Measurements from ENCODE around the gene MOK. TPM values are rescaled to one million over a fixed set of nuclear protein-coding genes. Genes with fewer than 3 reads are reported as not detected.

Gene MOK
- total RNA-seq, 4 donors from 2014 or later: 3.0 to 16.0 (median 11.1) TPM

- in situ Hi-C loops (cut with MboI; ENCODE audit: low pct_ligation_motif_present in 1 of 4, low pct_unique_long_range_greater_than_20kb in 1 of 4, low sequenced_read_pairs in 3 of 4): no loop called here
- no peak for TF ChIP-seq POLR2AphosphoS5 (IDR thresholded peaks at IDR 0.05)
- TF ChIP-seq EP300 (IDR thresholded peaks at IDR 0.05; ENCODE audit: low read depth): no peak
- no peak for TF ChIP-seq POLR2A (IDR thresholded peaks at IDR 0.05)
- no peak for TF ChIP-seq CTCF (IDR thresholded peaks at IDR 0.05)
Observed at GRCh38 chr14:102250636-102251035, 54.3 kb downstream of the MOK start.

DNA sequence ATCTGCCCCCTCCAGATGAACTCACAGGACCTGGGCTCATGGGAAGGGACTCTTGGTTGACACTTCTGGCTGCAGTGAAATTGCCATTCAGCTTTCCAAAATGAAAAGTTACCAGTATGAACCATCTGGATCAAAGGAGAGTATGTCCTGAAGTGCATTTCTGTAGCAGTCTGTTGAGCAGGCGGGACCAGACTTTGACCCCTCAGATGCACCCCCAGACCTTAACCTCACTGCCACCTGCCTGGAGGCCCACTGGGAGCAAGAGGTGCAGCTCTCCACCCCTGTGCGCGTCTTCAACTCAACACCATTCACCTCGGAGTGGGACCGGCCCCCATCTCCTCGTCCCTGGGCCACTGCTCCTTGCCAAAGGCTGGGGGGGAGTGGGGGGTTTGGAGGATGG, 55.0 kb downstream of the MOK start:
- Histone ChIP-seq H3K36me3 (no peaks in the 10 kb centered on the region), H3K4me3 (no peak overlapping the region), H3K4me1 (no peaks in the 10 kb centered on the region), H3K27me3 (no peaks in the 10 kb centered on the region), H3K9me3 (no peaks in the 10 kb centered on the region), H3K27ac (no peak overlapping the region)
- intact Hi-C loops (cut with DNase I; ENCODE audit: low total_unique reads): no loop called here
- 95% methylated on average over 6 of the region's 6 CpGs; no CpG with 5 or more reads in 1 of the 2 donors for WGBS, 2 donors (ENCODE audit: low coverage in 1 of 2)
- in situ Hi-C loops (cut with MboI; ENCODE audit: low pct_ligation_motif_present in 1 of 4, low pct_unique_long_range_greater_than_20kb in 1 of 4, low sequenced_read_pairs in 3 of 4): no loop called here
- DNase-seq: no peak
- no peak for TF ChIP-seq EP300 (IDR thresholded peaks at IDR 0.05; ENCODE audit: low read depth)
- TF ChIP-seq POLR2A (IDR thresholded peaks at IDR 0.05): no peak
- no peak for TF ChIP-seq POLR2AphosphoS5 (IDR thresholded peaks at IDR 0.05)
- TF ChIP-seq CTCF (IDR thresholded peaks at IDR 0.05): no peak

More at GRCh38 chr14:102250636-102251035, 54.3 kb downstream of the MOK start:
- H3K27ac ChIP-seq: no peak overlapping the region
- H3K4me1 ChIP-seq: no peaks in the 10 kb centered on the region
- no peaks in the 10 kb centered on the region for H3K36me3 ChIP-seq
- DNase-seq: no peak
- intact Hi-C loops (cut with DNase I; ENCODE audit: low total_unique reads): no loop called here
- H3K27me3 ChIP-seq: no peaks in the 10 kb centered on the region
- WGBS, 2 donors (ENCODE audit: low coverage in 1 of 2): 96 to 100% methylated on average over 4 to 15 of the region's 15 CpGs
- H3K9me3 ChIP-seq: no peaks in the 10 kb centered on the region
- H3K4me3 ChIP-seq: no peak overlapping the region

DNA sequence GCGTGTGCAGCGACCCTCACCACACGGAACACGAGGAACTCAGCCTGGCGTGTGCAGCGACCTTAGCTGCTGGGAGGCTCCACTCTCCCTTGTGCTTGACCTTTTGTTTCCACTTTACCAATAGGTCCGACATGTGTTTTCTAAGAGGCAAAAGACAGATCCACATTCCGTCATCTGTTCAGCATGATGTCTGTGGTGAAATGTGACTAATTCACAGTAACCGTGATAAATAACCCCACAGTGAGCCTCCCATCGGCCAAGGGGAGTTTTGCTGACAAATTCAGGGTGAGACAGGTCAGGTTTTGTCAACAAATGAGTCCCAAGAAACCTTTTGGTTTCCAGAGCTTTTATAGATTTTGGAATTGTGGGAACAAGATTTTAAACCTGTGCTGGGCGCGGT, 55.9 kb downstream of the MOK start:
- H3K36me3 ChIP-seq: no peaks in the 10 kb centered on the region
- H3K4me3 ChIP-seq: no peak overlapping the region
- TF ChIP-seq POLR2AphosphoS5 (IDR thresholded peaks at IDR 0.05) (no peak), CTCF (IDR thresholded peaks at IDR 0.05) (no peak), EP300 (IDR thresholded peaks at IDR 0.05; ENCODE audit: low read depth) (no peak), POLR2A (IDR thresholded peaks at IDR 0.05) (no peak)
- DNase-seq: no peak
- no peaks in the 10 kb centered on the region for H3K4me1 ChIP-seq
- intact Hi-C loops (cut with DNase I; ENCODE audit: low total_unique reads): no loop called here
- no peak overlapping the region for H3K27ac ChIP-seq
- in situ Hi-C loops (cut with MboI; ENCODE audit: low pct_ligation_motif_present in 1 of 4, low pct_unique_long_range_greater_than_20kb in 1 of 4, low sequenced_read_pairs in 3 of 4): no loop called here
- H3K9me3 ChIP-seq: no peaks in the 10 kb centered on the region
- WGBS, 2 donors (ENCODE audit: low coverage in 1 of 2): 90 to 92% methylated on average over 8 to 12 of the region's 12 CpGs
- H3K27me3 ChIP-seq: no peaks in the 10 kb centered on the region

DNA sequence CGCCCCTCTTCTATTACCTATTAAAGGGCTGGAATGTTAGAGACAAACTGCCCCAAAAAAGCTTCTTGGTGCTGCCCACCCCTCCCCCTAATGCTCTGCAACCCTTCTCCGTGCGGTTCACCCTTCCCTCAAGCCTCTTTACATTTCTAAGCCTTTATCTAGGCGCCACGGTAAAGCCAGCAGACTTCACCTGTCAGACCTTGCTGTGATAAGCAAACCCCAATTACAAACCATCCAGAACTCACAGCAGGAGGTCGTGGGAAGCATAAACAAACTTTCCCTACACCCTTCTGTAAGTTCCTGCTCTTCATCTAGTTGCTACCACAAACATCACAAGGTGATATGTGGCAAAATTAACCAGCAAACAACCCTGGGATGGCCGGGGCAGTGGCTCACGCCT, 56.8 kb downstream of the MOK start:
- intact Hi-C loops (cut with DNase I; ENCODE audit: low total_unique reads): no loop called here
- 83% methylated on average over 6 to 8 of the region's 8 CpGs for WGBS, 2 donors (ENCODE audit: low coverage in 1 of 2)

More for the DNA sequence above, 56.8 kb downstream of the MOK start:
- H3K36me3 ChIP-seq: no peaks in the 10 kb centered on the region
- no peak for DNase-seq
- no peaks in the 10 kb centered on the region for H3K27me3 ChIP-seq
- TF ChIP-seq POLR2AphosphoS5 (IDR thresholded peaks at IDR 0.05) (no peak), EP300 (IDR thresholded peaks at IDR 0.05; ENCODE audit: low read depth) (no peak), POLR2A (IDR thresholded peaks at IDR 0.05) (no peak), CTCF (IDR thresholded peaks at IDR 0.05) (no peak)
- no peaks in the 10 kb centered on the region for H3K4me1 ChIP-seq
- no peak overlapping the region for H3K27ac ChIP-seq
- no peak overlapping the region for H3K4me3 ChIP-seq
- in situ Hi-C loops (cut with MboI; ENCODE audit: low pct_ligation_motif_present in 1 of 4, low pct_unique_long_range_greater_than_20kb in 1 of 4, low sequenced_read_pairs in 3 of 4): no loop called here
- no peaks in the 10 kb centered on the region for H3K9me3 ChIP-seq
